DMS114 treated with DMSO at 0.1 percent for 48 hours (cell line): ENCODE data around the gene RAET1L.
"Not testable (repeated sequence)": the region's sequence is repeated elsewhere in the genome, so short reads cannot be mapped to it uniquely, and the experiment has no call there.

Experiments used
- DNase-seq: peaks from one replicate; lab custom pipeline; 2025; ENCODE audit not compliant: unreplicated experiment; lab: John Stamatoyannopoulos, UW

RAET1L gene

DNA sequence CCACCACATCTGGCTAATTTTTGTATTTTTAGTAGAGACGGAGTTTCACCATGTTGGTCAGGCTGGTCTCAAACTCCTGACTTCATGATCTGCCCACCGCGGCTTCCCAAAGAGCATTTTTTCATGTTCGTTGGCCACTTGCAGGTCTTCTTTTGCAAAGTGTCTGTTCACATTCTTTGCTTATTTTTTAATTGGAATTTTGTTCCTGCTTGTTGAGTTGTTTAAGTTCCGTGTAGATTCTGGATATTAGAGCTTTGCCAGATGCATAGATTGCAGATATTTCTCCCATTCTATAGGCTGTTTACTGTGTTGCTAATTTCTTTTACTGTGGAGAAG lies 8.2 kb downstream of the RAET1L start:
- DNase-seq, result not testable (repeated sequence)

DNA sequence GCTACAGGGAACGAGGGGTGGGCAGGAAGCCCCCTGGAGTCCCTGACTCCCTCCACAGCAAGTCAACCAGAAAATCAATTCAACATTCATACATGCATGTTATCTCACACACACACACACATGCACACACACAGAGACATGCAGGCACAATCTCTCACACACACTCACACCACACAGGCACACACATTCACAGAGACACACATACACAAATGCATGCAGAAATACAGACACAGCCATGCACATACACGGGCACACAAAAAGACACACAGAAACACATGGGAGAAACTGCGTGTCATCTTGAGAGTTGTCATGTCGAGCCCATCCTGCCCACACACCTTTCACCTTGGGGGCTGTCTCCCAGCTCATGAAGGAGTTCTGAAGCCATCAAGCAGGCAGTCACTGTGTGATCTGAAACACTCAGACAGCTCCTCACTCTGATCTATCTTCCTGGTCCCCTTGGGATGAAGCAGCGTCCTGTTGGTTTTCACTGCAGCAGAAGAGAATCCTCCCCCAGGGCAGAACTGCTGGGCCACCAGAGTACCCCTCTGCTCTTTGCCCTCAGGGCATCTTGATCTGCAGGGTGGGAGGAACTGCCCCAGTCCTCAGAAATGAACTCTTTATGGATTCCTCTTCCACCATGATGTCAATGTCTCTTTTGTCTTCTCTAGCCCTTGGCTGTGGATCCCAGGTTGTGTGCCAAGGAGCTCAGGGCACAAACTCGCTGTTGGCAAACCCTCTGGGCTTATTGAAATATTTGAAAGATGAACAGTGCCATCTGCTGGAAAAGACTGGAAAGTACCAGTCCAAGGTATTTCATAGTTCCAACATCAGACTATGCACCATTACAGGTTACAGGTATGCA lies 8.8 kb downstream of the RAET1L start:
- peak; percentile 3 for DNase-seq

DNA sequence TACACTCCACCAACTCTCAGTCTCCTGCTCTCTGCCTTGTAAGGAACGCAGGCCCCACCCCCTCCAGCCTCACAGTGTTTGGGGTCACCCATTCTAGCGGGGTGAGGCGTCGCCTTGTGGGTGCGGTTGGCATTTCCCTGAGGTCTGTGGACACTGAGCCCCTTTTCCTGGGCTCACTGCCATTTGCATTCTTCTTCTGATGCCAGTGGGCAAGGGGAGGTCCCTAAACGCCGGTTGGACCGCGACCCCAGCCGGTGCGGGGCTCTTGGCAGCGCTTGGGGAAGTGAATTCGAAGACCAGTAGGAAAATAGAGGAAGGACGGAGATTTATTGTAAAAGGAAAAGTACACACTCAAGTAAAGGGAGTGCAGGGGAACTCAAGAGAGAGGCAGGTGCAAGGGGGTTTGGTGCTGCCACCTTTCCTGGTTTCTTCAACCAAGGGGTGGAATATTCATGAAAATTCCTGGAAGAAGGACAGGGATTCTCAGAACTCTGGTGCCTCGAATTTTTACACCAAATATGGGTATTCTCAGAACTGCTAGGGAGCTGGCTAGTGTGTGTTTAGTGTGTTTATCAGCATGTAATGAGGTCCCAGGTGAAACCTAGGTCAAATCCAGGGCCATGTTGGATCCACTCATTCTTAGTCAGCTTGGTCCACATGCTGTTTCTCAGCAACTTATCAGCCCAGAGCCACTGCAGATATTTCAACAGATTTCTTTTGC lies 9.9 kb downstream of the RAET1L start:
- DNase-seq, result not testable (repeated sequence)

DNA sequence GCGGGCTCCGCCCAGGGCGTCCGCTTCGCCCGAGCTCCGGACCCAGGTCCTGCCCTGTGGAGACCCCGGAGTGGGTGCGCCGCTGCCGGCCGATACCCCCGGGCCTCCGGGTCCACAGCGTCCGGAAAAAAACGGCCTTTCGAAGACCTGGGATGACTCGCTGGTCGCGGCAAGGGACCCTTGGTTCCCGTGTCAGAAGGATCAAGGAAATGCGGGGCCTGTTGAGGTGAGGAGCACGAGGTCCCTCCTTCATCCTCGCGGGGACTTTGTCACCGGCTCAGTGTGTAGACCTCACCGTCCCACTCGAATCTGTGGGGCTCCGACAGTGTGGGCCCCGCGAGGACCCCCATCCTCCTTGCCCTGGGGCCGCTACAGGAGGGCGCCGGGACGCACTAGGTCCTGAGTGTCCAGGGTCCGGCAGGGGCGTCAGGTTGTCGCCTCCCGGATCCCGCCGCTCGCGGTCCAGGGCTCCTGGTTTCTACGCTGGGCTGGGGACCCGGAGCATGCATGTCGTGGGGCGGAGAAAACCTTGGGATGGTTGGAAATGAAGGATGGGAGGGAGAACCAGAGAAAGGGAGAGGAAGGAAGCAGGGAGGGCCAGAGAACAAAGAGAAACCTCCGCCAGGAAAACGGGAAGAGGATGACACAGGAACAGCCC lies 10.6 kb downstream of the RAET1L start:
- DNase-seq, result not testable (repeated sequence)

DNA sequence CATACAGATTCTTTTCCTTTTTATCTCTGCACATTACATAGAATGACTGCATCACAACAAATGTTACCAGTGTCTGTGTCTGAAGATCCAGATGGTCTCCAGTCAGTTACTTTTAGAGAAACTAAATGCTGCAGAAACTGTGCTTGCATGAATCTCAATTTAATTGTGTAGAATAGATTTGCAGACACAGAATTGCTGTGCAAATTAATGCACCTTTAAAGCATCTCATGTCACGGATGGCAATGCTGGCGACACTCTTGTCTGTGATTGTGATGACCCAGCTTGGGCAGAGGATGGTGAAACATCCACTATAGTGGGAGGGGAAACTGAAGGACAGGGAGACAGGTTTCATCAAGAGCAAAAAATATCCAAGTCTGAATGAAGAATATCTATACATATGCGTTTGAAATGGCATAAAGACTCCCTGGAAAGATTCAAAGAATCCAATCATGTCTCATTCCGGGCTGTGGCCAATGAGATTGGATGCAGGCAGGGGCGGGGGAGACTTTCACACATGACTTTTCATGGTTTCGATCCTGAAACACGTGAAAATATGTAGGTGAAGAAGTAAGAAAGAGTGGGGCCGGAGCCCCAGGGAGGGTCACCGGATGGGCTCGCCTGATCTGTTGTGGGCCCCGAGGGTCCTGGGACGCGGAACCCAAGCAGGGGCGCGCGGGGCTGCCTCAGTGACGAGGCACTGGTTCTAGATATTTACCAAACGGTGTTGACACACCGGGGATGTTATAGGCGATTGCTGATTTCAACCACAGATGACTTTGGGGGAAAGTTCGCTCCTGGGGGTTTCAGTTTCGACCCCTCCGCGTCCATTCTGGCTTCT lies 11.3 kb downstream of the RAET1L start:
- not testable (repeated sequence) for DNase-seq

DNA sequence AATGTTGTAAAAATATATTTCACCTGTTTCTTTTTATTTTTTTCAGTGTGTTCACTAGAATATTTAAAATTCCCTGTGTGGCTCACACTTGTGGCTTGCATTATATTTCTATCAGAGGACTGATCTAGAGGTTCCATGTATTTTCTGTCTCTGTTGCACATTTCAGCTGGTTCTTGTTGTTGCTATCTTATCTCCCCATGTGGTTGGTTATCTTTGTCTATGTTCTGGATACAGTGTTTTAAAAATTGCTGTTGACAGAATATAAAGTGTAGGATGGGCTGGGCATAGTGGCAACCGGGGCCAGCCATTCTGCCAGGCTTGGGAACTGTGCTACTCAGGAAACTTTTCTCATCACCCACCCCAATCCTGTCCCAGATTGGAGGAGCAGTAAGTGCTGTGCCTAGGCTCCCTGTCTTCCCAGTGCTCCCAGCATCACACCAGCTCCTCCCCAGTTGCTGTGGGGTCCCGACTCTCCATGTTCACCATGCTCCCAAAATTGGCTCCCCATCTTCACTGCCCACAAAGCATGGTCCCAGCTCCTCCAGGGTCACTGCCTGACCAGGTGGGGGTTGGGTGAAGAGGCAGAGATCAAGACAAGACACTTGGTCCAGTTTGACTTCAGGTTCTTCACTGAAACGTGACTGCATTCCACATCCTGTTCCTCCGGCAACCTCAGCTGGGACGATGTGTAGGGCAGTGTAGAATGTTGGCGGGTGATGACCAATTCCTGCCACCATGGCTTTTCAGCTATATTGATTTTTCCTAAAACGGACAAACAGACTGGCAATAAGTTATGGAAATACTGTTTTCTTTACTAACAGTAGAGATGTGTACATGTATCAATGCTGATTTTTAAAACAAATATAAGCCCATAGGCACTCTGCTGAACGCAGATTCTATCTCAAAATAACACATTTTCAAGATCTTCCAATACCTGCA lies 12.2 kb downstream of the RAET1L start:
- not testable (repeated sequence) for DNase-seq

DNA sequence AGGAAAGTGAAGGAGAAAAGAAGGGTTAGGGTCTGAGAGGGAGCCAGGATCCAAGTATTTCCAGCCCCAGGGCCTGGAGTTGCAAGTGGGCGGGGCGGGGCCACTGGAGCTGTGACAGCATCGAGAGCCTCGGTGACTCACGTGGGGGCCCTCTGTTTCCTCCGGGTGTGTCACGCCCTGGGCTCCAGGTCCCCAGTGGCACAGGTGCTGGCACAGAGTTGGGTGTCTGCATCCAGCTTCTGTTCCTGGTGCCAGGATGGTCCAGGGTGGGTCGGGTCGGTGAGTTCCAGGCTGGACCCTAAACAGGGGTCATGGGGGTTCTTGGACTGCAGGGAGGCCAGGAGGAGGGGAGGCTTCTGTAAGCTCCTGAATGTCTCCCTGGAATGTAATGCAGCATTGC lies 16.7 kb downstream of the RAET1L start:
- DNase-seq, result no peak

DNA sequence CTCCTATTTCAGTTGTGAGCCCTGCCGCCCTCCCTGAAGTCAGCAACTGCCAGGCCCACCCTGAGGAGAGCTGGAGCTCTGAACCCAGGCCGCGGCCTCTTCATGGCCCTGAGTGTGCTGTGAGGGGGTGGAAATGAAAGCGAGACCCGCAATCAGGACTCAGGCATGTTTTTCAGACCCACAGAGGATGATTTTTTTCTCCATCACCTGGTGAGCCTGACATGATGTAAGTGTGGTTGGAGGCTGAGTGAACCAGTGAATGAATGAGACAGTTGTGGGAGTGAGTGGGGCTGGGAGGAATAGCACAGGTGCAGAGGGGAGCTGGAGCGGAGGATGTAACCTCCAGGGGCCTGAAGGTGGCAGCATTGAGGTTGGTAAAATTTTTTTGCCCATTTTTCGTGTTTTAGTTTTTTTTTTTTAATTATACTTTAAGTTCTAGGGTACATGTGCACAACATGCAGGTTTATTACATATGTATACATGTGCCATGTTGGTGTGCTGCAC lies 18.3 kb downstream of the RAET1L start:
- no peak for DNase-seq

DNA sequence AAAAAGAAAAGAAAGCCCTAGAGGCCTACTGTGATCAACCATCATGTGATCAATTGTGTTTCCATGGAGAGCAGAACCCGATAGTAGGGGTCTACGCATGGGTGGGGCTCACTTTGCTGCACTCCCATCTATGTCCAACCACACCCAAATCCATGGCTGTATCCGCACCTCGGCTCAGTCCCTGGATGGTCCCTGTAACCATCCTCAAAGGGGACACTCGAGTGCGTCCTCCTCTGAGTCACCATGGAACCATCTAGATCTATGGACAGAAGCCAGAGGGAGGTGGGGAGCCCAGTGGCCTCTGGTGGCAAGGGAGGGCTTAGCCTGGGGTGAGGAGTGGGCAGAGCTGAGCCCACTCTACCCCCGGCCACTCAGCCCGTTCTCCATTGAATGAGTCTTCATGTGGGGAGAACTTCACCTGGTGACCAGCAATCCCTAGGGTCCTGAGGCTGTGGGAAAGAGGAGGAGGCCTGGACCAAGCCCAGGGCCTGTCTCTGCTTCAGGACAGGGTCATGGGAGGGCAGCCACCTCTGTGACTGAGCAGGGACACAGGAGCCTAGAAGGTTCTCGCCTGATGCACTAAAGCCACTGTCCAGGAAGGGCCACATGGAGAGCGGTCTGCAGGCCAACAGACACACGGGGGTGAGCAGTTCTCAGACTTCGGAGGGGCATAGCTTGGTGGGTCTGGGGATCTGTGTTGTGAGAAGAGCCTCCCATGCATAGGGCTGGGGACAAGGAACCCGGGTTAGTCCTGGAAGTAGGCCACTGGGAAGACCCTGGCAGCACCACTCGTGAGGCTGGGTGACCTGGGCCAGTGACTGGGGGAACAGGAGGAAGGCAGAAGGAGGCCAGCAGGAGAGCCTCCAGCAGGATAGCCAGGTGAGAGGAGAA lies 19.3 kb downstream of the RAET1L start:
- DNase-seq, result no peak

DNA sequence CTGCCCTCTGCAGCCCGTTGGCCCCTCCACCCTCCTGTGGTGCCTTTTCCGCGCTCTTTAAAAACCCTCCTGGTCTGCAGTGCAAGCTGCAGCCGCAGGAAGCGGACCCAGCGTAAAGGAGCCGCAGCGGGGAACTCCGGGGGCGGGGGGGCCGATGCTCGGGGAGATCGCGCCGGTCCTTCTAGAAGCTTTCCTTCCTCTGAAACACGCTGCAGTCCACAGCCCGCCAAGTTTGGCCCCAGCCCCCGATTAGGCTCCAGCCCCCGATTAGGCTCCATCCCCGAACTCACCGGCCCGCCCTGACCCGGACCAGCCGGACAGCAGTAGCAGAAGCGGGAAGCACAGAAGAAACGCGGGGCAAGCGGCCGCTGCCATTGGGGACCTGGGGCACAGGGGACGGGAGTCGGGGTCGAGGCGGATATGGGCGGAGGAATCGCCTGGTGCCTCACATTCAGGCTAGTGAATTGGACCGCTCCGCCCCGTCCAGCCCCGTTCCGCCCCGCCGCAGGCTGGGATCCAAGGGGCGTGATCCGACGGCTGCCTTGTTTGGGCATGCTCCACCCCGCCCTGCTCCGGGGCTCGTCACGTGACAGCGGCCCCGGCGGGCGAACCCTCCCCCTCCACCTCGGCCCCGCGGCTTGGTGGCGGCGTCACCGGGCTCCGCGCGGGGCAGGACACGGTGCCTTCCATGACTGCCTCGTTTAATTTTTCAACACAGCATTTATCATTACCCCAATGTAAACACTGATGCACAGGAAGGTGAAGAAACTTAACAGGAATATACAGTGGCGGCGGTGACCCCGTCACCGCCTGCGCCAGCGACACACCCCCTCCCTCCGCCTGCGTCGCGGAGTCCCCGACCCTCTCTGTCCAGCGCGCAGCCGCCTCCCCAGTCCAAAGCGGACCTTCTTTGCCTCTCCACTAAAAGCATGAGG lies 20.3 kb downstream of the RAET1L start:
- peak; percentile 64 for DNase-seq

DNA sequence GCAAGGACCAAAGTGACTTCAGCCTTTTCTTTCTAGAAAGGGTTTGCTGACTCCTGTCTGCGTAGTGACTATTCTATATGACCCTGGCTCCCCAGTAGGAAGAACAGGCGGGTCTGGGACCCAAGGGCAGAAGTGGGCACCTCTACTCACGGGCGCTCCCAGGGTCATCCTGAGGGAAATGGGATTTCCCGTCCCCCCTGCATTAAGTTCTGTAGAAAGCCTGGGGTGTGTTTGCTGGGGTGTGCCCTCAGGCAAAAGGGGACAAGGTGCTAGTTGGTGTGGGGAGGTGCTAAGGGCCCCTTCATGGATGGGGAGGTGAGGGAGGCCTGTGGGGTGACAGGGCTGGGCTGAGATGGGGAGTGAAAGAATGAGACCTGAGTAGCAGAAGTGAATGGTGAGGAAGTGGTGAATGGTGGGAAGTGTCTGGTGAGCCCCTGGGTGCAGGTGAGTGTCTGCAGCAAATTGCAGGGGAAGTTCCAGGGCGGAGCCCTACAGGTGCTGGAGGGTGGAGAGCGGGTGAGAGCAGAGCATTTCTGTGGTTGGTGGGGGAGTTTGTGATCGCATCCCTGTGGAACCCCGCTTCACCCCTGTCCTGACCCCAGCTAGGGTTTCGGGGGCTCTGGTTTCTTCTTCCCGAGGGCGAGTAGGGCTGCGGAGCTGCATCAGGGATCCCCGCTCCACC lies 21.1 kb downstream of the RAET1L start:
- no peak for DNase-seq

DNA sequence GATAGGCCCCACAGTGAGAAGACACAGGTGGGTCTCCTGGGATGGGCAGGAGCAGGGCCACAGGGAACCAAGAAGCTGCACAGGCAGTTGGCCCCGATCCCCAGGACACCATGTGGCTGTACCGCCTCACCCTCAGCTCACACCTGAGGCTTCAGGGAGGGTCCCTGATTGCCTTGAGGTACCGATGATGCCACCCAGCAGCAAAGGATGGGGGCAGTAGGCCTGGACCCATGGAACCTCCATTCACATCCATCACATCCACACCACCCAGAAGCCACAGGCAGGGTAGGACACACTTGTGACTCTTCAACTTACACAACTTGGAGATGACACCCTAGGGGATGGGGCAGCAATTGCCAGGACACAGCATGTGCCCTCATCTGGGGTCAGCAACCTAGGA lies 21.7 kb downstream of the RAET1L start:
- not testable (repeated sequence) for DNase-seq

DNA sequence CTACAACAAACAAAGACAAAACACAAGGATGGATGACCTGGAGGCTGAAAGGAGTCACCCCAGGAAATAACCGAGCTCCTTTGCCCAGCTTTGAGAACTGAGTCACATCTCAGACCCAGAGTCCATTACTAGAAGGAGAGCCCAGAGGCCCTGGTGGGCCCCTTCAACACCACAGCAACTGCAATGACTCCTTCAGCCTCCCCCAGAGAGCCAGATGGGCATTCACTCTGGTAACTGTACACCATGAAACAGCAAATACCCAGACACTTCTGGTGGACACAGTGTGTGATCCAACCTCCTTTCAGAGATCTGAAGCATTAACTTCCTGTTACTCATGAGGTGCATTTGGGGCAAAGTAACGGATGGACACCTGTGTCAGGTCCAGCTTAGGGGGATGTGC lies 22.6 kb downstream of the RAET1L start:
- no peak for DNase-seq

DNA sequence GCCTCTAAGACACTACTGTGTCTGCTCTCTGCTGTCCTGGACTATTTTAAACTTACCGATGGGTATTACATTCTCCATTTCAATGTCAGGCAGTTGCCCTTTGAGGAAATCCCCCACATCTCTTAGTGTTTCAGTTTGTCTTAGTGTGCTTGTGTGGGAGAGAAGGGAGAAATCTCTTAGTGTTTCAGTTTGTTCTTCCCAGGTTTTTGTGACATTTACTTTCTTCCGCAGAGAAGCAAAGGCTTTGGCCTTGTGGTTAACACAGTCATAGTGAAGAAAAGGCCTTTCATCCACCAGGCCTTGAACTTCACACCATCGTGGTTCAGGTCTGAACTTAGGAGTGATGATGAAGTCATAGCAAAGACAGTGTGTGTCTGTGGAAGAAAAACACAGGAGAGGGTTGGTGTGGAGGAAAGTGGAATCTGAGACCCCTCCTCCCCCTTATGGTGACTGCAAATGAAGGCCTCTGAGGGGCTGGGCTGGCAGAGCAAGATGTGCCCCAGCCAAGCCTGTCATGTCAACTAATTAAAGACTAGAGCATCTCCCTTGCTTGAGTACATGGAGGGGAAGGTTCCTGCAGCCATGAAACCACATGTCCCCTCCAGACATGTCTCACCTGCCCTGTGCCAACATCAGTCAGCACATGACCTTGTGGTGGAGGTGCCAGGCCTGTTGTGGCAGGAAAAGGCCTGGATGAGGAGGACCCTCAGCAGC lies 23.9 kb downstream of the RAET1L start:
- no peak for DNase-seq

DNA sequence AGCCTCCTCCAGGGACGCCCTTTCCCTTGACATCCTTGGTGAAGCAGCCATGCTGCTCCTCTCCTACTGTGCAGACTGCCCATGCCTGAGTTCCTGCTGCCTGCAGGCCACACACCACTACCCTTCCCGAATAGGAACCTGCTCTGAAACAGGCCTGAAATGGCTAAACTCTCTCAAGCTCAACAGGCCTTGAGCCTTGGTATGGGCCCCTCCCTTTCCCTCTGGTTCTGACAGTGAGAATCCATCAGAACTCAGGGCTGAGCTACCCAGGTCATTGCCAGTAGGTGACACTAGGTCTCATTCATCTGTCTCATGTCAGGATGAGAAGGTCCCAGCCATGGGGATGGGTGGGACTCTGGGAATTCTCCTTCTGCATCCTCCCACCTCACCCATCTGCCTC lies 25.7 kb downstream of the RAET1L start:
- no peak for DNase-seq

DNA sequence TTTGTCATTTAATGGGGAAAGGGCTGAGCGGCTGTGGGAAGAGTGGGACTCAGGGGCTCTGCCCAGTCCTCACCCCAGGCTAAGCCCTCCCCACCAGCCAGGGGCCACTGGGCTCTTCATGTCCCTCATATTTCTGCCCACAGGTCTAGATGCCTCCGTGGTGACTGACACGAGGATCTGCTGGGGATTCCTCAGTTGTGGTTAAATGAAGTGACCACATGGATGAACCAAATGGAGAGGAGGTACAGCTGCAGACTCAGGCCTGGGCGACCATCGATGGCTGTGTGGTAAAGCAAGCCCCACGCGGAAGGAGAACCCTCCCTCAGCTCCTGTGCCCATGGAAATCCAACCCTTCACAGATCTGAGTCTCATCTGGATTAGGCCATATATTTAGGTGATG lies 29.4 kb downstream of the RAET1L start:
- DNase-seq, result no peak
